Colonic mucosa (tissue), 4 donors: ENCODE results near the gene SCN4B. TPM values are rescaled to one million over a fixed set of nuclear protein-coding genes. Genes with fewer than 3 reads are reported as not detected.

Experiments
- DNase-seq: peaks from one replicate; pipeline ENCODE4 v3.0.0-alpha.2; 2020
- H3K27ac ChIP-seq: fragments of 200-600 bp; one replicate; pipeline ENCODE4 v1.8.0; 2021
- H3K27me3 ChIP-seq: fragments of 200-600 bp; one replicate; pipeline ENCODE4 v1.8.0; 2021
- H3K36me3 ChIP-seq: fragments of 200-600 bp; one replicate; pipeline ENCODE4 v1.8.0; 2021
- H3K4me1 ChIP-seq: fragments of 200-600 bp; one replicate; pipeline ENCODE4 v1.8.0; 2021; ENCODE audit warnings: mild to moderate bottlenecking
- H3K4me3 ChIP-seq: fragments of 200-600 bp; one replicate; pipeline ENCODE4 v1.8.0; 2021
- H3K9ac ChIP-seq, 2 donors: one replicate each; pipeline ENCODE4 v1.7.0; 2013; ENCODE audit warnings: control low read depth in 2 of 2, low read depth in 2 of 2, low read length in 2 of 2
- H3K9me3 ChIP-seq: fragments of 200-600 bp; one replicate; pipeline ENCODE4 v1.8.0; 2021
- CTCF ChIP-seq: fragments of 200-600 bp; IDR thresholded peaks from one replicate; pipeline ENCODE4 v1.8.0; 2022; ENCODE audit warnings: antibody characterized with exemption, mild to moderate bottlenecking
- intact Hi-C: fragments of 100-400 bp; cut with DNase I; formaldehyde crosslinking; loops from one replicate; pipeline ENCODE4 v1.14.1; 2022
- total RNA-seq, 2 donors: library from RNA; stranded (reverse); fragmentation: NEBNext Ultra II Directional in 1 of 2; extraction: Animal tissue kit (Norgen Biotek cat#: 25700) in 1 of 2; gene quantifications; one replicate each; pipeline ENCODE4 v1.2.1, GENCODE V29; 2021
- donor health status: healthy.
- donor health status: DM: no; HTN: no; CAD: no.
- donor health status: DM: no; HTN: no; CAD: no.

The SCN4B gene
- total RNA-seq, 2 donors from 2014 or later: 0.59 to 1.5 TPM

GRCh38 chr11:118157186-118157895 is 4.7 kb upstream of the SCN4B start:
- Histone ChIP-seq H3K27me3 (peaks cover 39% of the 10 kb centered on the region), H3K9me3 (no peaks in the 10 kb centered on the region), H3K4me1 (peaks cover 6% of the 10 kb centered on the region), H3K4me3 (no peak overlapping the region), H3K9ac (no peak overlapping the region), H3K36me3 (no peaks in the 10 kb centered on the region), H3K27ac (no peak overlapping the region)
- no peak for DNase-seq
- intact Hi-C loops: no loop called here
- TF ChIP-seq CTCF: no peak

- no peak overlapping the region for H3K4me3 ChIP-seq
- peaks cover 6% of the 10 kb centered on the region for H3K4me1 ChIP-seq
- no peak overlapping the region for H3K27ac ChIP-seq
- no peaks in the 10 kb centered on the region for H3K9me3 ChIP-seq
- no peak overlapping the region for H3K9ac ChIP-seq
- no peaks in the 10 kb centered on the region for H3K36me3 ChIP-seq
- peaks cover 45% of the 10 kb centered on the region for H3K27me3 ChIP-seq
- no peak for DNase-seq
- intact Hi-C loops: no loop called here
- no peak for TF ChIP-seq CTCF
These were observed 4.0 kb upstream of the SCN4B start for GRCh38 chr11:118156531-118157185.

- intact Hi-C loops: no loop called here
- no peak for DNase-seq
- Histone ChIP-seq H3K4me3 (no peak overlapping the region), H3K9me3 (no peaks in the 10 kb centered on the region), H3K27me3 (peaks cover 49% of the 10 kb centered on the region), H3K36me3 (no peaks in the 10 kb centered on the region), H3K27ac (no peak overlapping the region), H3K9ac (no peak overlapping the region), H3K4me1 (peaks cover 6% of the 10 kb centered on the region)
- no peak for TF ChIP-seq CTCF
These were observed 3.3 kb upstream of the SCN4B start for GRCh38 chr11:118155776-118156530.

- H3K9me3 ChIP-seq: no peaks in the 10 kb centered on the region
- peaks cover 6% of the 10 kb centered on the region for H3K4me1 ChIP-seq
- no peak for DNase-seq
- H3K9ac ChIP-seq: no peak overlapping the region
- H3K4me3 ChIP-seq: no peak overlapping the region
- H3K36me3 ChIP-seq: no peaks in the 10 kb centered on the region
- TF ChIP-seq CTCF: no peak
- H3K27ac ChIP-seq: no peak overlapping the region
- intact Hi-C loops: no loop called here
- peaks cover 54% of the 10 kb centered on the region for H3K27me3 ChIP-seq
These were observed 2.0 kb upstream of the SCN4B start for GRCh38 chr11:118154641-118155040.

- intact Hi-C loops: no loop called here
- peaks cover 6% of the 10 kb centered on the region for H3K4me1 ChIP-seq
These were observed 1.4 kb upstream of the SCN4B start for GRCh38 chr11:118153976-118154375.

More at GRCh38 chr11:118153976-118154375, 1.4 kb upstream of the SCN4B start:
- Histone ChIP-seq H3K9me3 (no peaks in the 10 kb centered on the region), H3K27me3 (peaks cover 54% of the 10 kb centered on the region), H3K36me3 (no peaks in the 10 kb centered on the region), H3K9ac (no peak overlapping the region), H3K4me3 (no peak overlapping the region), H3K27ac (no peak overlapping the region)
- DNase-seq: no peak
- TF ChIP-seq CTCF: no peak
